Midbrain (tissue), 1 donor: ENCODE data around the gene PTPRM.
"Not testable (repeated sequence)": the region's sequence is repeated elsewhere in the genome, so short reads cannot be mapped to it uniquely, and the experiment has no call there.

Source experiments
- DNase-seq: peaks from one replicate; lab custom pipeline; 2025; lab: John Stamatoyannopoulos, UW

Gene PTPRM

DNA sequence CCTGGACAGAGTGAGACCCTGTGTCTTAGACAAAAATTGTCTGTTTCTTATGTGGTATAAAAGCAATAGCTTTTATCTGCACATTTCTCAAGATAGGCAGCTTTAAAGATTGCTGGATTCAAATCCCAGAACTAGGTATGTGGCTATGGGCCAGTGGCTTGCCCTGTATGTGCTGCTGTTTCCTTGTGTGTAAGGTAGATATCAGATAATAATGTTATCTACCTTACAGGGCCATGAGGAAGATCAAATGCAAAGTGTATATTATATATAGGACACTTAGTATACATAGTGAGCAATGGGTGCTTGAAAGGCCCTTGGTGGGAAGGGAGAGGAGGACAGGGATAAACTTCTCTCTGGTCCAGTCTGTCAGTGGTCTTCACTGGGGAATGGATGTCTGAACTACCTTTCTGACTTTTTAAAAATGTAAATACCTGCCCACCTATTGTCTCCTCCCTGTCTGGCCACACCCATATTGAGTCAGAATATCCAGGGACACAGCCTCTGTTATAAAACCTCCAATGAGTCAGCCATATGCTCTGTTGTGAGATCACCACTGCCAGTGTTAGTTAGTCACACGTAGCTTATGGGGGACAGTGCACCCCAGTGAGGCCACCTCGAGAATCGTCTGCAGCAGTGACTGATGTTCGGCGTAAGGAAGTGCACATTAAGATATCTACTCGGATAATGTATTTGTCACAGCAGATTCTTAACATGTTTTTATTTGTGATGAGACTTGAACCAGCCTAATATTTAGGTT lies 383.4 kb downstream of the PTPRM start:
- DNase-seq = no peak

GRCh38 chr18:7953095-7953958 lies 386.2 kb downstream of the PTPRM start:
- DNase-seq = no peak

- DNase-seq = no peak
These were observed 387.1 kb downstream of the PTPRM start for GRCh38 chr18:7954238-7954637.

GRCh38 chr18:7955175-7955574 lies 388.1 kb downstream of the PTPRM start:
- no peak for DNase-seq

GRCh38 chr18:7957297-7957696 lies 390.2 kb downstream of the PTPRM start:
- no peak for DNase-seq

DNA sequence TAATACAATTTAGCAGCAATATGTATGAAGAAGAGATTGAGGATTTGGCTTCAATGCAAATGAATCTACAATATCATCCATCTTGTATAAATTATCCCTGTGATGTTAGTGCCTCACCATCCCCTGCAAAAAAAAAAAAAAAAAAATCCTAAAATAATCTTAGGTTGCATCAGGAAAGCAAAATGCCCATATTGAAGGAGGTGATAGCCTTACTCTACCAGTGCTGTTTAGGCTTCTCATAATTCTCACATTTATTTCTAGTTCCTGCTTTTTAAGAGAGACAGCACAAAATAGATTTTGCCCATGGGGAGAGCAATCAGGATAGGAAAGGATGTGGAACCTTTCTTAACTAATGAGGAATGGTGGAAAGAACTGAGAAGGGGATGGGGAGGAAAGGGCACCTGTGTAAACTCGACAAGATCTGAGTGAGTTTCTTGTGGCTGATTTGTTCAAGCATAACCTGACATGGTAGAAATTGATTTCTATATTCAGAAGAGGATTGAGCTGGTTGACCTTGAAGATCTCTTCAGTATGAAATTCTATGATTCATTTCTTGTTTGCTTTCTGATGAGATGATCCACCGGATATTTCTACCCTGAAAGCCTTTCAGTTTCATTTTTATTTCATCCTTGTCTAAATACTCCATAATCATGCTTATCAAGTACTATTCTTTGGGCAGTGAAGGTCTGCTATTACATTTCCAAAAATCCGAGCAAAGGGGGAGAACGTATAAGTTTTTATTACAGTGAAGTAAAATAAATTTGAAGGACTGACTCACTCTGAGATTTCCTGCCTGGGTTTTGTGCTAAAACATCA lies 391.2 kb downstream of the PTPRM start:
- DNase-seq = no peak

DNA sequence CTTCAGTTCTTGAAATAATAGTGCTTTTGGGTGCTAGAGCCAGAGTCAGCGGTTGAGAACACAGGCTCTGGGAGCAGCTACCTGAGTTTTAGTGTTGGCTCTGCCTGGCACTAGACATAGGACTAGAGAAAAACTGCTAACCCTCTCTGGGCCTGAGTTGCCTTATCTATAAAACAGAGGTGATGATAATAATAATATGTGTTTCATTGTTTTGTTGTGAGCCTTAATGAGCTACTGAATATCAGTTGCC lies 391.7 kb downstream of the PTPRM start:
- DNase-seq = no peak

DNA sequence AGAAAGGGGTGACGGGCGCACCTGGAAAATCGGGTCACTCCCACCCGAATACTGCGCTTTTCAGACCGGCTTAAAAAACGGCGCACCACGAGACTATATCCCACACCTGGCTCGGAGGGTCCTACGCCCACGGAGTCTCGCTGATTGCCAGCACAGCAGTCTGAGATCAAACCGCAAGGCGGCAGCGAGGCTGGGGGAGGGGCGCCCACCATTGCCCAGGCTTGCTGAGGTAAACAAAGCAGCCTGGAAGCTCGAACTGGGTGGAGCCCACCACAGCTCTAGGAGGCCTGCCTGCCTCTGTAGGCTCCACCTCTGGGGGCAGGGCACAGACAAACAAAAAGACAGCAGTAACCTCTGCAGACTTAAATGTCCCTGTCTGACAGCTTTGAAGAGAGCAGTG lies 399.6 kb downstream of the PTPRM start:
- not testable (repeated sequence) for DNase-seq

- DNase-seq = no peak
These were observed 407.2 kb downstream of the PTPRM start for GRCh38 chr18:7974200-7974874.

- no peak for DNase-seq
These were observed 410.8 kb downstream of the PTPRM start for GRCh38 chr18:7977897-7978296.

DNA sequence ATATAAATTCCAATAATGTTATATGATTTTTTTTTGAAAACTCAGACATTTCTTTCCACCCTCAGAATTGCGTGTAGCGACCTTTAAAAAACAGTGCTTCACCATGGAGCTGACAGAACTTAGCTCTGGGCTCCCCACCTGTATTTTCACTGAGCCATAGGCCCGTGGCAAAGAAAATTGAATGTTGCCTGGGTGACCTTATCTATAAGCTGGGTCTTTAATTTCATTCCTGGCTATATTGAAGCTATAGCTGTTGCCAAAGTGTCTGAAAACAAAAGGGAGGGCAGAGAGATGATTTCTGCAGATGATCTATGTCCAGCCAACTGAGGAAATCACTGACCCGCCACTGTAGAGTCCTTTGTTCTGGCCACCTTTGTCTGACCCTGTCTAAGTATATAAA lies 411.7 kb downstream of the PTPRM start:
- DNase-seq = no peak

- DNase-seq = no peak
These were observed 412.6 kb downstream of the PTPRM start for GRCh38 chr18:7979714-7980113.

DNA sequence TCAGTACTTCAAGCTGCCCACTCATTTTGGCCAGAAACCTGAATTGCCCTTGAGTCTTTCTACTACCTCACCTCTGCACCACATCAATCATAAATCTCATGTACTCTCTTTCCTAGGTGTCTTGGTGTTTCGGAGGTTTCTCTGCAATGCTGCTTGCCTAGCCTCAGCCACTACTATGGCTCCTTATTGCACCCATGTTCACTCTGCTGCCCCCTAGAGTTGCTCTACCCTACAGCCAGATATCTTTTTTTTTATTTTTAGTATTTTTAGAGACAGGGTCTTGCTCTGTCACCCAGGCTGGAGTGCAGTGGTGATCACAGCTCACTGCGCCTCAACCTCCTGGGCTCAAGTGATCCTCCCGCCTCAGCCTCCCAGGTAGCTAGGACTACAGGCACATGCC lies 413.0 kb downstream of the PTPRM start:
- DNase-seq = no peak

DNA sequence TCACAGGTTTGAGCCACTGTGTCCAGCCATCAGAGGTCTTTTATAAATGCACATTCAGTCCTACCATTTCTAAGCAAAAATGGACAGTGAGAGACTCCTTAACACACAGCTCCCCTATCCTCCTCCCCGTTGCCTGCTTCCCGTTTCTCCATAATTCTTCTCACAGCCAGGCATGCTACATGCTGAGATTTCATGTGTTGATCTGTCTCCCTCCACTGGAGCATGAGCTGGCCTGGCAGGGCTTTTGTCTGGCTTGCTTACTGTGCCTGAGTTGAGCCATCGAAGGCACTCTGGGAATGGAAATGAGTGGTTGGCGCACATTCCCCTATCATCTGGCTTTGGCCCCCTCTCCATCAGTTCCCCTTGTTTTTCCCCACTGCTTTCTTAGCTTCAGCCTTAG lies 413.5 kb downstream of the PTPRM start:
- no peak for DNase-seq

DNA sequence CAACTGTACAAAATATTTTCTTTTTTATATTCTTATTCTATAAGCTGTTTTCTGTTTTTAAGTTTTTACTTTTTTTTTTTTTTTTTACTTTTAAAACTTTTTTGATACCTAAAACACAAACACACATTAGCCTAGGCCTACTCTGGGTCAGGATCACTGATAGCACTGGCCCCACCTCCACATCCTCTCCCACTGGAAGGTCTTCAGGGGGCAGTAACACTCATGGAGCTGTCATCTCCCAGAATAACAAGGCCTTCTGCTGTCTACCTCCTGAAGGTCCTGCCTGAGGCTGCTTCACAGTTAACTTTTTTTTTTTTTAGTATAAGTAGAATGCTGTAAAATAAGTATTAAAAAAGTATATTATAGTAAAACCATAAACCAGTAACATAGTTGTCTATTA lies 415.1 kb downstream of the PTPRM start:
- DNase-seq = no peak

GRCh38 chr18:7987284-7987976 lies 420.3 kb downstream of the PTPRM start:
- DNase-seq = no peak

DNA sequence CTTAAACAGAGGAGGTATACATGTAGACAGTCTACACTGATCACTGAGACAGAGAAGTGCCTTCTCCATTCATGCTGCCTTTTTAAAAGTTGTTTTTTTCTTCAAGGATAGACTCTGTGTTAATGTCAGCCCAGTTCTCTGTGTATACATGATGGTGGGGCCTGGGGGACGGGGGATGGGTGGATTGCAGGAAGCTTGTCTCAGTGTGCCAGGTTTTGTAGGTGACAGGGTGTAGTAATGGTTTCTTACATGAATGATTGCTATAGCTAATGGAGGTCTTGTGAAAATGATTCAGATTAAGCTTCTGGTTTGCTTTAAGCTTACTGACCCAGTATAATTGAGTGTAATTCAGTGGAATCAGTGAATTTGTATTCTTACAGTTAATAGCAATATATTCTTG lies 423.6 kb downstream of the PTPRM start:
- no peak for DNase-seq

GRCh38 chr18:8001711-8002301 lies 434.7 kb downstream of the PTPRM start:
- DNase-seq = no peak

DNA sequence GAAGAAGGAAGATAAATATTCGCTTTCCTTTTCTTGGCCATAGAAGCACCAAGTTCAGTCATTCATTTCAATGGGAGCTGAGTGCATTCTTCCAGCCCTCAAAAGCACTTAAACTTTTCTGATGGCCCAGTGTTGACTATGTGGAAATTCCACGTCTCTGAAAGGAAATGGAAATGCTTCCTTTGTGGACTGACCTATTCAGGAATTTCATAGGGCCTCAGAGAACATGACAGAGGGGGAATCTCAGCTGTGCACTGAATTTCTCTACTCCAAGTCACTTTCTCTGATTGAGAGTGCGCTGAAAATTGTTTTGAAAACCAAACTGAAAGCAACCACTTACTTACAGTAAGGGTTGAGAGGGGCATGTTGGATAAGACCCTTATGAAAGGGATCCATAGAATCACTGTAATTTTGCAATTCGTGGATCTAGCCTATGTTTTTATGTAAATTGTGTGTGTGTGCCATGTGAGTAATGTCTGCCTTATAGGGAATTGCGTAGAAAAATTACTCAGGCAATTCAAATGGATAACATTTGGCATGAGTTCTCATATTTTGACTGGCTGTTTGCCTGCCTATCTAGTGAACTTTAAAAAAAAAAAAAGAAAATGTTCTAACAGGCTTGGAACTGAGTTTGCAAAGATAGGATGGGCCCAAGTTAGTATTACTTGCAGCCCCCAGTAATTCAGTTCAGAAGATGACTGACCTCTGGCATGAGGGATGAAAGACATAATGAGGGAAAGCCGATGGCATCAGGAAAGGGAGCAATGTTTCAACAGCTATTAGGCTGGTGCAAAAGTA lies 437.0 kb downstream of the PTPRM start:
- no peak for DNase-seq

DNA sequence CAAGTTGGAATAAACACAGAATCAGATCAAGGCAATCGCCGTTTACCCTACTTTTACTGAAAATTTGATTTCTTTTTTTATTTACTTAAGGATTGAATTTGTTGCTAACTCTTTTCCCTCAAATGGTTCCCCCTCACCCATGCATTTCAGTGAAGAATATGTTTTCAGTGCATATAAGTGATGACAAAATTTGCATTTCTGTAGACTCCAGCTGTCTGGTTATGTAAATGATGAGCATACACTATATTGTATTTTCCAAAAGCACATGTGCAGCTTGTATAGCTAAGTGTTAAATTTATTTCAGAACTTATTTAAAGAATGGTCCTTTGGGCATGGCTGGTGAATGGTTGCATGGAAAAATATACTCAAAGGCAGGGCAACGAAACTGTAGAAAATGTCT lies 437.7 kb downstream of the PTPRM start:
- DNase-seq = no peak
